GM12878 (cell line): ENCODE data around the gene SCP2. TPM values are rescaled to one million over a fixed set of nuclear protein-coding genes. Genes with fewer than 3 reads are reported as not detected.

Source experiments
- ATAC-seq: fragments of 200-7000 bp; cut with Tn5 transposase; 3 replicates; pipeline ENCODE4 v1.9.1; 2020; ENCODE audit warnings: mild to moderate bottlenecking, moderate library complexity
- BruUV-seq: library from RNA; stranded (reverse); fragments of 400-500 nt; replicated peaks from 2 replicates; lab custom pipeline; 2021; lab: Mats Ljungman, UMichigan
- CTCF ChIA-PET: fragments of 300-600 bp; sonication (Branson Sonifier 250); formaldehyde crosslinking; extraction: SDS; loops from one replicate; lab custom pipeline; 2021; ENCODE audit warnings: inconsistent platforms; lab: Yijun Ruan, JAX
- POLR2A ChIA-PET: fragments of 350-600 bp; formaldehyde crosslinking; extraction: SDS; loops from one replicate; lab custom pipeline; 2021; ENCODE audit warnings: inconsistent platforms; lab: Charles Lee
- RAD21 ChIA-PET: fragments of 300-600 bp; sonication (Branson Sonifier 250); formaldehyde crosslinking; loops from one replicate; lab custom pipeline; 2023; ENCODE audit warnings: antibody characterized with exemption; ENCODE audit not compliant: unreplicated experiment; lab: Charles Lee
- SMC1A ChIA-PET: fragments of 300-600 bp; sonication (Branson Sonifier 250); formaldehyde crosslinking; loops from one replicate; lab custom pipeline; 2023; ENCODE audit not compliant: unreplicated experiment, uncharacterized antibody; lab: Charles Lee
- DNase-seq: peaks from one replicate; pipeline ENCODE4 v3.0.0-alpha.2; 2011; ENCODE audit warnings: low read depth, low spot score
- FAIRE-seq: peaks from 3 replicates; lab custom pipeline; 2011; peaks lifted over from hg19 to GRCh38; lab: Jason Lieb, UNC
- H2AFZ ChIP-seq: 2 replicates; pipeline ENCODE4 v1.6.0; 2011; ENCODE audit warnings: low read depth, low read length, control low read depth; ENCODE audit not compliant: control insufficient read depth
- H3K27ac ChIP-seq: 2 replicates; pipeline ENCODE4 v1.5.1; 2011; ENCODE audit warnings: control low read depth; ENCODE audit not compliant: control insufficient read depth, insufficient read depth
- H3K27me3 ChIP-seq, 2 experiments: replicated peaks in 1 of 2; 2 replicates each; pipeline versions ENCODE4 v1.6.0 to v1.6.1; 2011; ENCODE audit warnings: low read length in 1 of 2; ENCODE audit not compliant: control insufficient read depth in 2 of 2, insufficient read depth in 2 of 2
- H3K36me3 ChIP-seq, 2 experiments: 2 replicates each; pipeline ENCODE4 v1.5.1; 2011; ENCODE audit warnings: low read length in 1 of 2; ENCODE audit not compliant: control insufficient read depth in 2 of 2, insufficient read depth in 2 of 2
- H3K4me1 ChIP-seq: 2 replicates; pipeline ENCODE4 v1.6.1; 2011; ENCODE audit warnings: mild to moderate bottlenecking, low read length, moderate library complexity, mixed read lengths; ENCODE audit not compliant: control insufficient read depth, insufficient read depth
- H3K4me2 ChIP-seq: 2 replicates; pipeline ENCODE4 v1.6.0; 2011; ENCODE audit warnings: control low read depth; ENCODE audit not compliant: control insufficient read depth, insufficient read depth
- H3K4me3 ChIP-seq: fragments of 200-600 bp; sonication (generic); 2 replicates; pipeline ENCODE4 v1.5.1; 2016
- H3K79me2 ChIP-seq: 2 replicates; pipeline ENCODE4 v1.6.0; 2011; ENCODE audit warnings: low read length; ENCODE audit not compliant: control insufficient read depth, insufficient read depth
- H3K9ac ChIP-seq: 2 replicates; pipeline ENCODE4 v1.8.0; 2011; ENCODE audit warnings: low read length, control low read depth, mixed read lengths; ENCODE audit not compliant: control insufficient read depth, insufficient read depth
- H3K9me3 ChIP-seq: replicated peaks from 3 replicates; pipeline ENCODE4 v1.5.1; 2011; ENCODE audit warnings: mild to moderate bottlenecking, low read length; ENCODE audit not compliant: control insufficient read depth, insufficient read depth
- H4K20me1 ChIP-seq: 2 replicates; pipeline ENCODE4 v1.6.0; 2011; ENCODE audit not compliant: control insufficient read depth, insufficient read depth
- ATF7 ChIP-seq: fragments of 450-650 bp; IDR thresholded peaks from 2 replicates; pipeline ENCODE4 v1.6.1; 2016; ENCODE audit warnings: low read depth, mild to moderate bottlenecking
- FOS ChIP-seq: IDR thresholded peaks from 3 replicates; pipeline ENCODE4 v1.6.1; 2011; ENCODE audit warnings: borderline replicate concordance; ENCODE audit not compliant: insufficient read length; ENCODE audit errors: extremely low read depth
- HDAC6 ChIP-seq: fragments of 200-600 bp; sonication (generic); IDR thresholded peaks from one replicate; pipeline ENCODE4 v1.8.0; 2017; ENCODE audit warnings: antibody characterized with exemption; ENCODE audit not compliant: unreplicated experiment
- KDM1A ChIP-seq: fragments of 200-600 bp; sonication (generic); IDR thresholded peaks from 2 replicates; pipeline ENCODE4 v1.6.1; 2016; ENCODE audit warnings: borderline replicate concordance
- MTA3 ChIP-seq: IDR thresholded peaks from 2 replicates; pipeline ENCODE4 v1.6.1; 2012; ENCODE audit warnings: low read length, inconsistent platforms, borderline replicate concordance
- NBN ChIP-seq: fragments of 450-650 bp; IDR thresholded peaks from 2 replicates; pipeline ENCODE4 v1.6.1; 2016
- RB1 ChIP-seq: fragments of 450-650 bp; formaldehyde crosslinking; IDR thresholded peaks from 2 replicates; pipeline ENCODE4 v1.6.1; 2017; ENCODE audit warnings: mild to moderate bottlenecking, borderline replicate concordance
- SMAD1 ChIP-seq: fragments of 450-650 bp; IDR thresholded peaks from 2 replicates; pipeline ENCODE4 v1.6.1; 2018; ENCODE audit warnings: mild to moderate bottlenecking, low read depth; ENCODE audit not compliant: partially characterized antibody
- SMC3 ChIP-seq: IDR thresholded peaks from 2 replicates; pipeline ENCODE4 v1.6.1; 2011; ENCODE audit warnings: low read length, improper control_type of control experiment, borderline replicate concordance
- SP1 ChIP-seq: IDR thresholded peaks from one replicate; pipeline ENCODE4 v1.6.1; 2011; ENCODE audit warnings: low read depth, low read length
- SPI1 ChIP-seq: IDR thresholded peaks from 2 replicates; pipeline ENCODE4 v1.6.1; 2011; ENCODE audit warnings: low read depth, mild to moderate bottlenecking, low read length, moderate library complexity, borderline replicate concordance; ENCODE audit not compliant: insufficient read depth
- SRF ChIP-seq, 2 experiments: IDR thresholded peaks; 2 replicates each; pipeline ENCODE4 v1.6.1; 2011; ENCODE audit warnings: low read depth in 2 of 2, low read length in 2 of 2, mild to moderate bottlenecking in 1 of 2, moderate library complexity in 1 of 2
- WGBS: methylation state at CpG from one replicate; pipeline ENCODE4 v1.1.6; 2016; ENCODE audit warnings: low lambda C conversion rate; ENCODE audit not compliant: insufficient replicate concordance, insufficient coverage; ENCODE audit errors: missing lambda C conversion rate; 5-methylcytosine and 5-hydroxymethylcytosine counted together
- in situ Hi-C: fragments of 300-500 bp; cut with MboI; formaldehyde crosslinking; loops from 9 replicates; pipeline ENCODE4 v1.14.3; 2018; ENCODE audit warnings: mixed read lengths
- intact Hi-C: fragments of 100-400 bp; cut with micrococcal nuclease; formaldehyde crosslinking; loops from one replicate; pipeline ENCODE4 v1.14.2; 2022; ENCODE audit not compliant: unreplicated experiment
- polyA plus RNA-seq, 11 experiments: library from polyadenylated mRNA; depleted of rRNA in 4 of 11; unstranded in 6 of 11; stranded (reverse) in 5 of 11; fragments of >200 nt; fragmentation: Nextera tagmentation in 4 of 11; fragmentation: Illumina TruSeq in 1 of 11; extraction: Ambion mirVana in 4 of 11; extraction: Trizol in 1 of 11; gene quantifications; 1 replicate in 1 of 11; 2 replicates in 10 of 11; pipeline versions ENCODE4 v1.2.1 to v1.2.3, GENCODE V29; 2011 to 2016; ENCODE audit warnings: inconsistent platforms in 2 of 11, missing spikeins in 2 of 11, low read depth in 1 of 11
- total RNA-seq, 4 experiments: library from RNA; depleted of rRNA in 3 of 4; stranded (reverse); fragments of >200 nt in 3 of 4; fragmentation: Illumina TruSeq in 1 of 4; extraction: Trizol in 1 of 4; gene quantifications; 2 replicates each; pipeline versions ENCODE4 v1.2.1 to v1.2.3, GENCODE V29; 2013 to 2021
- TF ChIP-seq, protein P1 (sequence below): fragments of 450-650 bp; conservative IDR thresholded peaks from 2 replicates; pipeline ENCODE4 v1.6.1; 2017; ENCODE audit warnings: mild to moderate bottlenecking, moderate library complexity

The SCP2 gene
- total and polyA plus RNA-seq, 10 of the 15 experiments (the other 5 are each of a cell fraction or from before 2014, with no cell fraction given): 74.3 to 327 (median 127) TPM

DNA sequence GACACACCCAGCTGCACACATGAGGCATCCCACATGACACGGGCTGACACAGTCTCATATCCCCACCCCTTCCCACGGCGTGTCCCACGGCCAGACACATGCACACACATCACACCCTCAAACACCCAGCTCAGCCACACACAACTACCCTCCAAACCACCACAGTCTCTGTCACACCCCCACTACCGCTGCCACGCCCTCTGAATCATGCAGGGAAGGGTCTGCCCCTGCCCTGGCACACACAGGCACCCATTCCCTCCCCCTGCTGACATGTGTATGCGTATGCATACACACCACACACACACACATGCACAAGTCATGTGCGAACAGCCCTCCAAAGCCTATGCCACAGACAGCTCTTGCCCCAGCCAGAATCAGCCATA, 157.5 kb downstream of the SCP2 start:
- Histone ChIP-seq H3K9ac (no peak overlapping the region), H4K20me1 (no peaks in the 10 kb centered on the region), H3K4me1 (no peaks in the 10 kb centered on the region), H3K79me2 (no peaks in the 10 kb centered on the region), H3K9me3 (no peaks in the 10 kb centered on the region), H3K36me3 (no peaks in the 10 kb centered on the region), H3K27me3 (0 out of 4 replicates have a peak, but pooled peaks cover 0 to 2% of the 10 kb centered on the region in 2 experiments), H3K4me2 (no peak overlapping the region), H2AFZ (no peak overlapping the region), H3K27ac (no peak overlapping the region), H3K4me3 (no peak overlapping the region)
- ChIA-PET RAD21 (no interaction called here), CTCF (no interaction called here), SMC1A (no interaction called here), POLR2A (no interaction called here)
- ATAC-seq (no peak), DNase-seq (no peak), FAIRE-seq (no peak)
- in situ Hi-C loops: no loop called here
- WGBS: 3% methylated on average over 8 of the region's 8 CpGs
- intact Hi-C loops: no loop called here
- no TSS peak for BruUV-seq
- TF ChIP-seq HDAC6: no peak
- TF ChIP-seq MTA3: no peak
- TF ChIP-seq KDM1A: no peak
- no peak for TF ChIP-seq RB1
- no peak for TF ChIP-seq SRF (IDR thresholded peaks at IDR 0.05; ENCODE audit: low read depth in 2 of 2, low read length in 2 of 2)
- TF ChIP-seq FOS: no peak
- TF ChIP-seq SPI1: no peak
- TF ChIP-seq SP1: no peak
- no peak for TF ChIP-seq SMC3
- TF ChIP-seq SMAD1: no peak
- no peak for TF ChIP-seq NBN
- no peak for TF ChIP-seq ATF7
- TF ChIP-seq, protein P1, sequence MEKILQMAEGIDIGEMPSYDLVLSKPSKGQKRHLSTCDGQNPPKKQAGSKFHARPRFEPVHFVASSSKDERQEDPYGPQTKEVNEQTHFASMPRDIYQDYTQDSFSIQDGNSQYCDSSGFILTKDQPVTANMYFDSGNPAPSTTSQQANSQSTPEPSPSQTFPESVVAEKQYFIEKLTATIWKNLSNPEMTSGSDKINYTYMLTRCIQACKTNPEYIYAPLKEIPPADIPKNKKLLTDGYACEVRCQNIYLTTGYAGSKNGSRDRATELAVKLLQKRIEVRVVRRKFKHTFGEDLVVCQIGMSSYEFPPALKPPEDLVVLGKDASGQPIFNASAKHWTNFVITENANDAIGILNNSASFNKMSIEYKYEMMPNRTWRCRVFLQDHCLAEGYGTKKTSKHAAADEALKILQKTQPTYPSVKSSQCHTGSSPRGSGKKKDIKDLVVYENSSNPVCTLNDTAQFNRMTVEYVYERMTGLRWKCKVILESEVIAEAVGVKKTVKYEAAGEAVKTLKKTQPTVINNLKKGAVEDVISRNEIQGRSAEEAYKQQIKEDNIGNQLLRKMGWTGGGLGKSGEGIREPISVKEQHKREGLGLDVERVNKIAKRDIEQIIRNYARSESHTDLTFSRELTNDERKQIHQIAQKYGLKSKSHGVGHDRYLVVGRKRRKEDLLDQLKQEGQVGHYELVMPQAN: no peak
